ENCODE data around the gene ERAP2.

DNA sequence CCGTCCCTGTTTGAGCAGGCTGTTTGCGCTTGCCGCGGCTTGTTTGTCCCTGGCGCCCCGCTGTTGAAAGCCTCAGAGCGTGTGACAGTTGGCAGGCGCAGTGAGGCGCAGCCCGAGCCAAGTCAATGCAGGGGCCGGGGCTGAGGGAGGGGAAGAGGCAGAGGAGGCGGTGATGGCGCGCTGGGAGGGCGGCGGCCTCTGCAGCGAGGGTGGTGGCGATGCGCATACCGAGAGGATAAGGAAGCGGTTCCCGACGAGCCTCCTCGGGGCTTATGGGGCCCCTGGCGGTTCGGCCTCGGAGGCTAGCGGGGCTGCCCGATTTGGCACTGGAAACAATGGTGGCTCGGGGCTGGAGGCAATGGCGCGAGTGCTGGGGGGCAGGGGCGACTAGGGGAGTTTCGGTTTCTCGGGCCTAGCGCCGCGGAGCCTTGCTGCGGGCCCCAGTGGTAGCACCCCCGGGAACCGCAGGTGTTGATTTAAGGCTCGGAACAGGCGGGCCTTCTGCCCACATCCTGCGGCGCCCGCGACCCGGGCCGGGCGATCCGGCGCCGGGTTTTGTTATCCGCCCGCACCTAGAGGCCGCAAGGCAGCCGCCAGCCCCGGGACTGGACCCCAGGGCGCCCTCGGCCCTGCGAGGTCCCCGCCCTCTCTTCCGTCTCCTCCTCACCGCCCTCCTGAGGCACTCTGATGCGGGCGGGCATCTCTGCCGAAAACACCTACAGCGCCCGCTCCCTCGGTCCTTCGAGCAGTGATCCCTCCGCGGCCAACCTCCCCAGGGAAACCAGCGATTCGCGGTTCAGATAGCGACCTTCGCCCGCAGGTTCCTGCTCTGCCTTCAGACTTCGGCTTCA lies 58.6 kb downstream of the ERAP2 start:
- no peak for TF ChIP-seq EZH2 (IDR thresholded peaks at IDR 0.05; ENCODE audit: borderline replicate concordance, low read length)
- TF ChIP-seq, protein P1, sequence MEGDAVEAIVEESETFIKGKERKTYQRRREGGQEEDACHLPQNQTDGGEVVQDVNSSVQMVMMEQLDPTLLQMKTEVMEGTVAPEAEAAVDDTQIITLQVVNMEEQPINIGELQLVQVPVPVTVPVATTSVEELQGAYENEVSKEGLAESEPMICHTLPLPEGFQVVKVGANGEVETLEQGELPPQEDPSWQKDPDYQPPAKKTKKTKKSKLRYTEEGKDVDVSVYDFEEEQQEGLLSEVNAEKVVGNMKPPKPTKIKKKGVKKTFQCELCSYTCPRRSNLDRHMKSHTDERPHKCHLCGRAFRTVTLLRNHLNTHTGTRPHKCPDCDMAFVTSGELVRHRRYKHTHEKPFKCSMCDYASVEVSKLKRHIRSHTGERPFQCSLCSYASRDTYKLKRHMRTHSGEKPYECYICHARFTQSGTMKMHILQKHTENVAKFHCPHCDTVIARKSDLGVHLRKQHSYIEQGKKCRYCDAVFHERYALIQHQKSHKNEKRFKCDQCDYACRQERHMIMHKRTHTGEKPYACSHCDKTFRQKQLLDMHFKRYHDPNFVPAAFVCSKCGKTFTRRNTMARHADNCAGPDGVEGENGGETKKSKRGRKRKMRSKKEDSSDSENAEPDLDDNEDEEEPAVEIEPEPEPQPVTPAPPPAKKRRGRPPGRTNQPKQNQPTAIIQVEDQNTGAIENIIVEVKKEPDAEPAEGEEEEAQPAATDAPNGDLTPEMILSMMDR (conservative IDR thresholded peaks at IDR 0.05 in 1 of 2, IDR thresholded peaks at IDR 0.05 in 1 of 2; ENCODE audit: extremely low read depth in 1 of 2, insufficient read depth in 1 of 2, low read depth in 1 of 2, low read length in 2 of 2): peak in 1 of 2 donors; percentile 6

Measured in mammary epithelial cell (primary cell).